ENCODE measurements around the gene LEMD3. TPM values are rescaled to one million over a fixed set of nuclear protein-coding genes. Genes with fewer than 3 reads are reported as not detected.

The LEMD3 gene
- total RNA-seq, 4 donors from 2014 or later = 38.3 to 57.3 (median 50.3) TPM

- H3K27ac ChIP-seq = no peak overlapping the region
- WGBS, 2 donors = 59 to 60% methylated on average over 3 of the region's 3 CpGs
Measured at GRCh38 chr12:65276916-65277530, 107.6 kb downstream of the LEMD3 start.

GRCh38 chr12:65277994-65278575 lies 108.7 kb downstream of the LEMD3 start:
- H3K4me1 ChIP-seq = peaks cover 0 to 19% (median 0%) of the 10 kb centered on the region in 4 donors
- H3K36me3 ChIP-seq = no peaks in the 10 kb centered on the region
- DNase-seq (ENCODE audit: low spot score in 2 of 2) = no peak
- whole genome bisulfite sequencing, 2 donors = 21 to 26% methylated on average over 23 of the region's 23 CpGs
- no peaks in the 10 kb centered on the region for H3K27me3 ChIP-seq
- H3K9me3 ChIP-seq = no peaks in the 10 kb centered on the region
- peak overlapping the region; percentile 80 to 94 (median 86) for H3K27ac ChIP-seq
- TF ChIP-seq CTCF (IDR thresholded peaks at IDR 0.05) (no peak), POLR2A (IDR thresholded peaks at IDR 0.05) (no peak), EP300 (IDR thresholded peaks at IDR 0.05) (no peak)
- peak overlapping the region; percentile 64 to 96 (median 80) for H3K4me3 ChIP-seq

More at GRCh38 chr12:65276916-65277530, 107.6 kb downstream of the LEMD3 start:
- no peak for DNase-seq (ENCODE audit: low spot score in 2 of 2)
- TF ChIP-seq CTCF (IDR thresholded peaks at IDR 0.05) (no peak), POLR2A (IDR thresholded peaks at IDR 0.05) (no peak)
- H3K4me3 ChIP-seq = no peak overlapping the region
- H3K4me1 ChIP-seq = peaks cover 0 to 19% (median 0%) of the 10 kb centered on the region in 4 donors
- no peaks in the 10 kb centered on the region for H3K27me3 ChIP-seq
- no peaks in the 10 kb centered on the region for H3K36me3 ChIP-seq
- no peaks in the 10 kb centered on the region for H3K9me3 ChIP-seq

GRCh38 chr12:65278576-65279368 lies 109.4 kb downstream of the LEMD3 start, which contains the start of gene MSRB3:
Gene MSRB3 (plus strand): TSS chr12:65278683. CDS start chr12:65308580, 29,897 bp downstream.
- DNase-seq (ENCODE audit: low spot score in 2 of 2) = peak; percentile 40 to 56
- Histone ChIP-seq H3K27me3 (no peaks in the 10 kb centered on the region), H3K4me3 (peak within 1 kb of the TSS; percentile 64 to 96 (median 80)), H3K36me3 (no peaks in the 10 kb centered on the region), H3K27ac (peak within 1 kb of the TSS; percentile 80 to 94 (median 86)), H3K4me1 (peaks cover 0 to 19% (median 0%) of the 10 kb centered on the region in 4 donors), H3K9me3 (no peaks in the 10 kb centered on the region)
- 0 to 1% methylated on average over 58 to 61 of the region's 85 CpGs for WGBS, 2 donors
- TF ChIP-seq EP300 (IDR thresholded peaks at IDR 0.05) (peak in 1 of 2 donors; percentile 76), POLR2A (IDR thresholded peaks at IDR 0.05) (peak; percentile 21 to 44), CTCF (IDR thresholded peaks at IDR 0.05) (peak in 1 of 5 experiments; percentile 11)

GRCh38 chr12:65279369-65280112 lies 110.2 kb downstream of the LEMD3 start:
- Histone ChIP-seq H3K36me3 (no peaks in the 10 kb centered on the region), H3K4me1 (peaks cover 0 to 19% (median 0%) of the 10 kb centered on the region in 4 donors), H3K27me3 (no peaks in the 10 kb centered on the region), H3K4me3 (peak overlapping the region; percentile 64 to 96 (median 80)), H3K9me3 (no peaks in the 10 kb centered on the region), H3K27ac (peak overlapping the region; percentile 80 to 94 (median 86))
- DNase-seq (ENCODE audit: low spot score in 2 of 2) = no peak
- 15% methylated on average over 17 to 23 of the region's 23 CpGs for WGBS, 2 donors
- no peak for TF ChIP-seq EP300 (IDR thresholded peaks at IDR 0.05)
- no peak for TF ChIP-seq POLR2A (IDR thresholded peaks at IDR 0.05)
- TF ChIP-seq CTCF (IDR thresholded peaks at IDR 0.05) = no peak

Data from tibial nerve (tissue), 4 donors.